CD14-positive monocyte (primary cell): ENCODE measurements around the gene SCAP. TPM values are rescaled to one million over a fixed set of nuclear protein-coding genes. Genes with fewer than 3 reads are reported as not detected.

Source experiments
- DNase-seq, 3 donors: peaks; one replicate each; pipeline ENCODE4 v3.0.0-alpha.2; 2011 to 2022
- H2AFZ ChIP-seq: 2 replicates; pipeline ENCODE4 v1.6.0; 2012; ENCODE audit warnings: mild to moderate bottlenecking, low read depth, low read length, inconsistent platforms; ENCODE audit not compliant: insufficient read depth, poor library complexity, severe bottlenecking
- H3K27ac ChIP-seq, 2 donors: 1 replicate in 1 of 2; 2 replicates in 1 of 2; pipeline ENCODE4 v1.5.1; 2012 to 2013; ENCODE audit warnings: low read length in 2 of 2, control low read depth in 1 of 2, inconsistent platforms in 1 of 2, low read depth in 1 of 2, mild to moderate bottlenecking in 1 of 2
- H3K27me3 ChIP-seq, 2 donors: one replicate each; pipeline versions ENCODE4 v1.6.0 to v1.6.1; 2011 to 2013; ENCODE audit warnings: low read length in 2 of 2; ENCODE audit not compliant: control insufficient read depth in 2 of 2, insufficient read depth in 2 of 2
- H3K36me3 ChIP-seq, 2 donors: replicated peaks in 1 of 2; 1 replicate in 1 of 2; 2 replicates in 1 of 2; pipeline versions ENCODE4 v1.5.1 to v1.6.1; 2012 to 2013; ENCODE audit warnings: low read length in 2 of 2, control low read depth in 1 of 2, inconsistent platforms in 1 of 2, mild to moderate bottlenecking in 1 of 2; ENCODE audit not compliant: insufficient read depth in 2 of 2, control insufficient read depth in 1 of 2
- H3K4me1 ChIP-seq, 2 donors: 1 replicate in 1 of 2; 2 replicates in 1 of 2; pipeline versions ENCODE4 v1.5.1 to v1.6.1; 2012 to 2013; ENCODE audit warnings: low read length in 2 of 2, control low read depth in 1 of 2, inconsistent platforms in 1 of 2, mild to moderate bottlenecking in 1 of 2, moderate library complexity in 1 of 2; ENCODE audit not compliant: insufficient read depth in 2 of 2, control insufficient read depth in 1 of 2
- H3K4me2 ChIP-seq: replicated peaks from 2 replicates; pipeline ENCODE3; 2012; ENCODE audit warnings: low read length, moderate library complexity, mild to moderate bottlenecking; ENCODE audit not compliant: poor library complexity, severe bottlenecking; ENCODE audit errors: extremely low read depth
- H3K4me3 ChIP-seq, 3 experiments: fragments of 200-600 bp in 1 of 3; sonication (generic) in 1 of 3; replicated peaks in 1 of 3; 1 replicate in 2 of 3; 2 replicates in 1 of 3; pipeline ENCODE4 v1.5.1; 2011 to 2013; ENCODE audit warnings: low read length in 3 of 3, mild to moderate bottlenecking in 3 of 3, control low read depth in 2 of 3, low read depth in 2 of 3, inconsistent platforms in 1 of 3, moderate library complexity in 1 of 3
- H3K79me2 ChIP-seq: 2 replicates; pipeline ENCODE4 v1.6.0; 2012; ENCODE audit warnings: mild to moderate bottlenecking, control low read depth, inconsistent platforms, low read length, moderate library complexity; ENCODE audit not compliant: insufficient read depth
- H3K9ac ChIP-seq: 2 replicates; pipeline ENCODE4 v1.6.0; 2017; ENCODE audit warnings: low read length, mild to moderate bottlenecking; ENCODE audit not compliant: insufficient read depth, poor library complexity, severe bottlenecking
- H3K9me3 ChIP-seq, 2 donors: replicated peaks in 1 of 2; 1 replicate in 1 of 2; 2 replicates in 1 of 2; pipeline versions ENCODE4 v1.5.1 to v1.6.1; 2012 to 2013; ENCODE audit warnings: low read length in 2 of 2, control low read depth in 1 of 2; ENCODE audit not compliant: control insufficient read depth in 1 of 2, insufficient read depth in 1 of 2
- H4K20me1 ChIP-seq: 2 replicates; pipeline ENCODE4 v1.6.0; 2012; ENCODE audit warnings: mild to moderate bottlenecking, low read length, control low read depth, moderate library complexity; ENCODE audit not compliant: insufficient read depth
- H3K27ac Mint-ChIP-seq, 7 donors: one replicate each; pipeline ENCODE4 v1.8.0; 2020; ENCODE audit warnings: mild to moderate bottlenecking in 7 of 7, mixed read lengths in 7 of 7, moderate library complexity in 6 of 7, inconsistent platforms in 2 of 7
- H3K27me3 Mint-ChIP-seq, 3 donors: one replicate each; pipeline ENCODE4 v1.8.0; 2021 to 2022; ENCODE audit warnings: low read depth in 3 of 3, mild to moderate bottlenecking in 3 of 3, mixed read lengths in 3 of 3, moderate library complexity in 3 of 3, inconsistent platforms in 1 of 3
- H3K36me3 Mint-ChIP-seq, 2 donors: one replicate each; pipeline ENCODE4 v1.8.0; 2020; ENCODE audit warnings: mixed read lengths in 2 of 2, inconsistent platforms in 1 of 2, mild to moderate bottlenecking in 1 of 2
- H3K4me1 Mint-ChIP-seq: one replicate; pipeline ENCODE4 v1.8.0; 2020; ENCODE audit warnings: mild to moderate bottlenecking, mixed read lengths
- H3K4me3 Mint-ChIP-seq, 2 donors: one replicate each; pipeline ENCODE4 v1.8.0; 2020; ENCODE audit warnings: mild to moderate bottlenecking in 2 of 2, mixed read lengths in 2 of 2, moderate library complexity in 1 of 2
- H3K9me3 Mint-ChIP-seq, 7 donors: one replicate each; pipeline ENCODE4 v1.8.0; 2020 to 2022; ENCODE audit warnings: mixed read lengths in 7 of 7, mild to moderate bottlenecking in 6 of 7, moderate library complexity in 6 of 7, inconsistent platforms in 2 of 7
- CTCF ChIP-seq: fragments of 200-600 bp; IDR thresholded peaks from one replicate; pipeline ENCODE4 v1.8.0; 2022; ENCODE audit warnings: antibody characterized with exemption, mild to moderate bottlenecking
- WGBS: methylation state at CpG from one replicate; pipeline ENCODE4 v1.1.5; 2013; ENCODE audit warnings: missing lambda C conversion rate; ENCODE audit not compliant: insufficient coverage; 5-methylcytosine and 5-hydroxymethylcytosine counted together
- intact Hi-C, 2 donors: fragments of 100-400 bp; cut with micrococcal nuclease; formaldehyde crosslinking; loops; one replicate each; pipeline versions ENCODE4 v1.15.0 to v1.15.1; 2023
- polyA plus RNA-seq, 3 donors: library from polyadenylated mRNA; depleted of rRNA in 1 of 3; unstranded in 2 of 3; stranded (reverse) in 1 of 3; fragments of 300-500 nt in 2 of 3; fragments of >200 nt in 1 of 3; fragmentation: Illumina TruSeq in 2 of 3; gene quantifications; 1 replicate in 2 of 3; 2 replicates in 1 of 3; pipeline ENCODE4 v1.2.3, GENCODE V29; 2012 to 2021

The SCAP gene
- polyA plus RNA-seq, 3 donors = 26.3 to 27.8 (median 27.7) TPM

GRCh38 chr3:47412842-47413520, 62.8 kb downstream of the SCAP start:
- no peak overlapping the region for H2AFZ ChIP-seq
- H3K79me2 ChIP-seq = no peaks in the 10 kb centered on the region
- no peak overlapping the region for H3K4me2 ChIP-seq
- H3K9me3 ChIP-seq = no peaks in the 10 kb centered on the region
- 81% methylated on average over 7 of the region's 12 CpGs for WGBS
- intact Hi-C loops = no loop called here
- H3K4me3 Mint-ChIP-seq = peak overlapping the region in 1 of 2 donors; percentile 24
- H3K4me1 ChIP-seq = no peaks in the 10 kb centered on the region
- peaks cover 31% of the 10 kb centered on the region for H4K20me1 ChIP-seq
- peaks cover 0 to 1% (median 0%) of the 10 kb centered on the region in 3 donors for H3K27me3 Mint-ChIP-seq
- H3K4me3 ChIP-seq = no peak overlapping the region
- no peaks in the 10 kb centered on the region for H3K9me3 Mint-ChIP-seq
- peaks cover 83 to 93% of the 10 kb centered on the region in 2 donors for H3K36me3 ChIP-seq
- no peak overlapping the region for H3K27ac ChIP-seq
- peaks cover 68 to 86% of the 10 kb centered on the region in 2 donors for H3K36me3 Mint-ChIP-seq
- no peak for DNase-seq
- H3K27ac Mint-ChIP-seq = peak overlapping the region in 3 of 7 donors; percentile 12 to 76 (median 59)
- H3K27me3 ChIP-seq = no peaks in the 10 kb centered on the region
- no peaks in the 10 kb centered on the region for H3K4me1 Mint-ChIP-seq
- no peak for TF ChIP-seq CTCF
- no peak overlapping the region for H3K9ac ChIP-seq

- H3K4me2 ChIP-seq = no peak overlapping the region
- Mint-ChIP-seq H3K4me3 (no peak overlapping the region), H3K9me3 (no peaks in the 10 kb centered on the region), H3K36me3 (peaks cover 74 to 91% of the 10 kb centered on the region in 2 donors), H3K27me3 (peaks cover 0 to 1% (median 0%) of the 10 kb centered on the region in 3 donors), H3K27ac (no peak overlapping the region), H3K4me1 (no peaks in the 10 kb centered on the region)
- no peak overlapping the region for H3K4me3 ChIP-seq
- intact Hi-C loops = no loop called here
- no peaks in the 10 kb centered on the region for H3K4me1 ChIP-seq
- no peaks in the 10 kb centered on the region for H3K9me3 ChIP-seq
- no peak overlapping the region for H3K27ac ChIP-seq
- no peak for TF ChIP-seq CTCF
- no peaks in the 10 kb centered on the region for H3K79me2 ChIP-seq
- H3K9ac ChIP-seq = no peak overlapping the region
- H4K20me1 ChIP-seq = peaks cover 33% of the 10 kb centered on the region
- H2AFZ ChIP-seq = no peak overlapping the region
- no peak for DNase-seq
- H3K36me3 ChIP-seq = peaks cover 88 to 97% of the 10 kb centered on the region in 2 donors
- WGBS = 92% methylated on average over 4 of the region's 5 CpGs
- no peaks in the 10 kb centered on the region for H3K27me3 ChIP-seq
These were observed 63.3 kb downstream of the SCAP start for GRCh38 chr3:47412453-47412756.
